ENCODE results near the gene EIF1B.
"Not testable (repeated sequence)": the region's sequence is repeated elsewhere in the genome, so short reads cannot be mapped to it uniquely, and the experiment has no call there.

EIF1B gene

DNA sequence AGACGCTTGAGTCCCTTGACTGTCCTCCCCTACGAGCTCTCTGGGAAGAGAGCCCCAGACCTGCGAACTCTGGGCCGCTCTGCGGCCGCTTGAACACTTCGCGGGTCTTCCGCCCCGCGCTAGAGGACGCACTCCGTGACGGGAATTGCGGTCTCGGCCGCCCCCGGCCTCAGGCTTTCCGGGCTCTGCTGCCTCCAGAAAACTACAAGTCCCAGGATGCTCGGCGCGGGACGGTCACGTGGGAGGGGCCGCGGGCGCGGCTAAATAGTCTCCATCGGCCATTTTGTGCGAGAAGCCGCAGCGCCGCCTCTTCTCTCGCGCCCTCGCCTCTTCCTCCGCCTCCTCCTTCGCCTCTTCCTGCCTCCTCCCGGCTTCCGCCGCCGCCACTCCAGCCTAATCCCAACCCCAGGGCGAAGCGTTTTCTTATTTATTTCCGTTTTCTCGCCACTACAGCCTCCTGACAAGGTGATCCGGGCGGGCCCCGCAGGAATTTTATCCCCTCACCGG is at the start of gene EIF1B:
Gene EIF1B (plus strand): TSS at position 290 of the 507 bp plus-strand sequence. CDS start 235 bp downstream, outside the sequence.
- peak; percentile 86 for DNase-seq

- DNase-seq = peak; percentile 78
Measured at GRCh38 chr3:40262331-40262730, 47.2 kb upstream of the EIF1B start.

DNA sequence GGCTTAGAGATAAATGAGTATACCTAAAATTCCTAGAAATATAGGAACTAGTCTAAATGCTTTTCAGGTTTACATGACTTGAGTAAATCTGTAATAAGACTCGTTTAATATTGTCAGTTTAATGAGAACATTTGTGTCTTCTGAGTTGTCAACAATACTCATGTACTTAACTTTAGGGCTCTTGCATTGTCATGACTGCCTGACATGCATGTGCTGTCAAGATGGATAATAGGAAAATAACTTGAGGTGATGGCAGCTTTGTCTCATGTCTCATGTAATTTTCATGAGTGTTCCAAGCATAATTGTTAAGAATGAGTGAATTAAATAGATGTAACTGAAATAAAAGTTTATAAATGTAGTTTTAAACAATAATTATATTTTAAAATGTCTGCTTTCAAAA is 45.1 kb upstream of the EIF1B start:
- DNase-seq = no peak

- DNase-seq = no peak
Measured at GRCh38 chr3:40265181-40265580, 44.3 kb upstream of the EIF1B start.

- DNase-seq = no peak
Measured at GRCh38 chr3:40267937-40268724, 41.4 kb upstream of the EIF1B start.

GRCh38 chr3:40268802-40269524 is 40.5 kb upstream of the EIF1B start:
- no peak for DNase-seq

- no peak for DNase-seq
Measured at GRCh38 chr3:40278791-40279190, 30.7 kb upstream of the EIF1B start.

DNA sequence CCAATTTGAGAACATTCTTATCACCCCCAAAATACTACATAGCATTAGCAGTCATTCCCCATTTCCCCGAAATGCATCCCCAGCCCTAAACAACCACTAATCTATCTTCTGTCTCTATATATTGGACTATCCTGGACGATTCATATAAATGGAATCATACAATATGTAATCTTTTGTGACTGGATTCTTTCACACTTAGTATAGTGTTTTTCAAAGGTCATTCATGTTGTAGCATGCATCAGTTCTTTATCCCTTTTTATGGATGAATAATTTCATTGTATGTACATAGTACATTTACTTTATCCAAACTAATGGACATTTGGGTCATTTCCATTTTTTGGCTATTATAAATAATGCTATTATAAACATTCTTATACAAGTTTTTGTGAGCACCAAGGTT is 27.5 kb upstream of the EIF1B start:
- DNase-seq = no peak

DNA sequence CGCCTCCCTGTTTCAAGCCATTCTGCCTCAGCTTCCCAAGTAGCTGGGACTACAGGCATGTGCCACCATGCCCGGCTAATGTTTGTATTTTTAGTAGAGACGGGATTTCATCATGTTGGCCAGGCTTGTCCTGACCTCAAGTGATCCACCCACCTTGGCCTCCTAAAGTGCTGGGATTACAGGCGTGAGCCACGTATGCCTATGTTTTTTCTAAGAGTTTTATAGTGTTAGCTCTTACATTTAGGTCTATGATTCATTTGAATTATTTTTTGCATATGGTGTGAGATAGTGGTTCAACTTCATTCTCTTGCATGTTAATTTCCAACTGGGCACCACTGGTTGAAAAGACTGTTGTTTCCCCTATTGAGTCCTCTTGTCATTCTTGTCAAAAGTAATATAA is 26.4 kb upstream of the EIF1B start:
- not testable (repeated sequence) for DNase-seq

DNA sequence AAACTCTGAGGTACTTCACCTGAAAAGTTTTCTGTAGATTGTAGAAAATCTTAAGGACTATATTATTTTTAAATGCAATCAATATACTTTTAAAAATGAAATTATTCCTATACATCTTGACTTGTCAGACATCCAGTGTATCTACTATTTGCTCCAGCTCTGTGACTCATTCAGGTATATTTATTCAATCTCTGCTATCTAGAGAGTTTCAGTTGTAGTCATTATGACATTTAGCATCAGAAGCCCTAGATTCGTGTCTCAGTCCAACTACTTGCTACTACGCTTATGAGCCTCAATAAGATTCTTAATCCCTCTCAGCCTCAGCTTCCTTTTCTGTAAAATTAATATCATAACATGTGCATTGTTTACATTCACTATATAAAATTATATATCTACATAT is 22.3 kb upstream of the EIF1B start:
- no peak for DNase-seq

GRCh38 chr3:40290396-40290795 is 19.1 kb upstream of the EIF1B start:
- DNase-seq = no peak

- DNase-seq = no peak
Measured at GRCh38 chr3:40291471-40291870, 18.0 kb upstream of the EIF1B start.

GRCh38 chr3:40292637-40293349 is 16.7 kb upstream of the EIF1B start:
- DNase-seq = no peak

DNA sequence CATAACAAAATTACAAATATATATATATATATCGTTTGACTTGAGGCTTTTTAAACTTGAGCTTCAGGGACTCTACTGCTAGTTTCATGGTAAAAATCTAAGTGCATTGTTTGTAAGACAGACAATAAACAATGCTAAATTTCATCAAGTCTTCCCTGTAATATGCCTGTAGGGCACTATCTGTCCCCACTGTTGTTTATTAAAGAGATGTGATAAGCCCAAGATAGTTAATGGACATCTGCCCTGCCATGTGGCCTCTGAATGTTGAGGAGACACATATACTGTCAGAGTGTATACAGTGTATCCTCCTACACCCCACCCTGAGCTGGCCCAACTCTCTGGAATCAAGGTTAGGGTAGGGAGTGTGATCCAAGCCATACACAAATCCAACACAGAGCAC is 15.1 kb upstream of the EIF1B start:
- no peak for DNase-seq

- no peak for DNase-seq
Measured at GRCh38 chr3:40298075-40298474, 11.4 kb upstream of the EIF1B start.

- DNase-seq = no peak
Measured at GRCh38 chr3:40299130-40299720, 10.3 kb upstream of the EIF1B start.

DNA sequence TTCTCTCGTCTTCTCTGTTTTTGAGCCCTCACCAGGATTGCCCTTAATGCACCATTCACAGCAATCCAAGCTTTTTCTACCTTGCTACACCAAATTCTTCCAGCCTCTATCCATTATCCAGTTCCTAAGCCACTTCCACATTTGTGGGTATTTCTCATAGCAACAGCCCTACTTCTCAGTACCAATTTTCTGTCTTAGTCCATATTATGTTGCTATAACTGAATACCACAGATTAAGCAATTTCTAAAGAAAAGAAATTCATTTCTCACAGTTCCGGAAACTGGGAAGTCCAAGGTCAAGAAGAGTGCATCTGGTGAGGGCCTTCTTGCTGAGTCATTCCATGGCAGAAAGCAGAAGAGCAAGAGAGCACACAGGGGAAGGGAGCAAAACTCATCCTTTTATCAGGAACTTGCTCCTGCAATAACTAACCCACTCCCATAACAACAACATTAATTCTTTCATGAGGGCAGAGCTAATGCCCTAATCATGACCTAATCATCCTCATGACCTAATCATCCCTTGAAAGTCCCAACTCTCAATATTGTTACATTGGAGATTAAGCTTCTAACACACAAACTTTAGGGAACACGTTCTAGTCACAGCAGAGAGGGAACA is 9.7 kb upstream of the EIF1B start:
- DNase-seq = no peak

DNA sequence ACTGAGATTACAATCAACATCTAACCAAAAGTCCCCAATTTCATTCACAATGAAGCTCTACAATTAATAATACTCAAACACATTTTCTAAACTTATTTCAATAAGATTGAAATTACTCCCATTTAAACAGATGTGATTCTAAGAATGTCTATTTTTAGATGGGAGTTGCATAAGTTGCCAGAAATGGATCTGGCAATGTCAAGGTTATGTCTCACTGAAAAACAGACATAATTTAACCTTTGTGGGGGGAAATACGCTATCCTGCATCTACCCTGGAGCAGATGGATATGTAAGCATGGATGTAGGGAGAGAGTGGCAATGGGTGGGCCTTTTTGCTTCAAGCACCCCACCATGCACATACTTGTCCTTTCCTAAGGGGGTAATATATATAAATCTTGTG is 6.7 kb upstream of the EIF1B start:
- DNase-seq = no peak

DNA sequence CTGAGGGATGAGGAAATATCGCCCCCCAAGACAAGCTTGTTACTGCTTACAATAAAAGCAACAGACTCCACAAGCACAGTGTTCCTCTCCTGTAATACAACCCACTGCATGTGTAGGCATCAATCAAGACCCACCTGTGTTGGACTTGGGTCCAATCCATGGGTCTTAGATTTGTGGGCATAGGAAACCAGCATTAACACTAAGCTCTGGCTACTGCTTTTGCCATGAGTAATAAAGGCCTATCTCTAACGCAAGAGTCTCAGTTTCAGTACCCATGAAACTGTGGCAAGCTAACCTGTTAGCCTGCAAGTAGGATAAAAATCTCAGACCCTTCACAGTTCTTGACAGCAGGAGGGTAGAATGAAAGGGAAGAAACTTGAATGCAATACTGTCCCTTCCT is 5.2 kb upstream of the EIF1B start:
- no peak for DNase-seq

DNA sequence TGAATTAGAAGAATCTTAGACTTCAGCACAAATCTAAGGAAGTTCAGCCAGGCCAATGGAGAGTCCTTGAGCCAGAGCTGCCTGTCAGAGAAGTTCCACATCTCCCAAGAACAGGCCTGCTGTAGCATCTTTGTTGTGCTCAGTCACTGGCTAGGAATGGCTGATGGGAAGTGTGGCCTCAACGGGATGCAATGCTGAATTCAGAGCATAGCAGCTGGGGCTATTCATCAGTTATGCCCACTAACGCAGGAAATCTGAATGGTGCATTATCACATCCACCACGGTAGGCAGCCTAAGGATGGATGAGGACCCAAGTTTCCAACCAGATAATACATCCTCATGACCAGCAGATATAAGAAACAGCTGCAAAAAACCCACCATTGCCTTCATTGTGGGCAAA is 3.2 kb upstream of the EIF1B start:
- no peak for DNase-seq

DNA sequence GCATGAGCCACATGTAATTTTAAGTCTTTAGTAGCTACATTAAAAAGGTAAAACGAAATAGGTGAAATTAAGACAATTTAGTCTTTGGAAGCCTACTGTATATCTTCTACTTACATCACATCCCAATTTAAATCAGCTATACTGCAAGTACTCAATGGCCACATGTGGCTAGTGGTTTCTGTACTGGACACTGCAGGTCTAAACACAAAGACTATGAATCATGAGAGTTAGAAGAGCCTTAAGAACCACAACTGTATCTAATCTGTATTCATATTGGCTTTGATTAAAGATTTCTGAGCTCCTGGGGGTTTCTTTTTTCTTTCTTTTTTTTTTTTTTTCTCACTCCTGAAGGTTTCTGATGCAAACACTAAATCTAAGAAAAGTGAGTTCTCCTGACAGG is 2.3 kb upstream of the EIF1B start:
- no peak for DNase-seq

GRCh38 chr3:40308725-40309417 is 636 bp upstream of the EIF1B start:
- DNase-seq = no peak
